AG04449 (cell line): Measurements from ENCODE around the gene RBM12.

Source experiments
- CTCF ChIA-PET: fragments of 350-600 bp; formaldehyde crosslinking; extraction: SDS; loops from one replicate; lab custom pipeline; 2021; ENCODE audit warnings: antibody characterized with exemption; lab: Yijun Ruan, JAX
- POLR2A ChIA-PET: fragments of 400-600, 350-600 bp; formaldehyde crosslinking; extraction: SDS; loops from one replicate; lab custom pipeline; 2020; ENCODE audit warnings: antibody characterized with exemption, inconsistent platforms; lab: Yijun Ruan, JAX
- DNase-seq: peaks from one replicate; pipeline ENCODE4 v3.0.0-alpha.2; 2010; ENCODE audit warnings: low read depth, low spot score
- H3K4me3 ChIP-seq: 2 replicates; pipeline ENCODE4 v1.5.1; 2011; ENCODE audit warnings: low read depth, mild to moderate bottlenecking, control low read depth, low read length
- TF ChIP-seq, protein P1 (sequence below): IDR thresholded peaks from one replicate; pipeline ENCODE4 v1.5.1; 2011; ENCODE audit warnings: mild to moderate bottlenecking, moderate library complexity, low read length, control low read depth, inconsistent platforms; ENCODE audit not compliant: insufficient read depth; ENCODE audit errors: missing control alignments

RBM12 gene

DNA sequence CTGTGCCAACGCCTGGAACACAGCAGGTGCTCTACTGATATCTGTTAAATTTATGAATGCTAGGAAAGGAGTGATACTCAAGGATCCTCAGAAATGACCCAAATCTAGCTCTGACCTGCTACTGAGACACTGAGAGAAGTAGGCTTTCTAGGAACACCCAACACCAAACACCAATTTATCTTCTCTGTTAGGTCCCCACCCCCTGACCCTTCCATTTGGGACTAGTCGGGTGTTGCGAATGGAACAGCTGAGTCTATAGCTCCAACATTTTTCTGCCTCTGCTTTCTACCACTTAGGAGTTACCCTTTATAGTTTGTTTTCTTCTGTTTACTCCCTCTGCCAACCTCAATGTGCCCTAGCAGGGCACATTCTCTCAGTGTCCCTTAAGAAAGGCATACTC lies 24.0 kb downstream of the RBM12 start:
- TF ChIP-seq, protein P1, sequence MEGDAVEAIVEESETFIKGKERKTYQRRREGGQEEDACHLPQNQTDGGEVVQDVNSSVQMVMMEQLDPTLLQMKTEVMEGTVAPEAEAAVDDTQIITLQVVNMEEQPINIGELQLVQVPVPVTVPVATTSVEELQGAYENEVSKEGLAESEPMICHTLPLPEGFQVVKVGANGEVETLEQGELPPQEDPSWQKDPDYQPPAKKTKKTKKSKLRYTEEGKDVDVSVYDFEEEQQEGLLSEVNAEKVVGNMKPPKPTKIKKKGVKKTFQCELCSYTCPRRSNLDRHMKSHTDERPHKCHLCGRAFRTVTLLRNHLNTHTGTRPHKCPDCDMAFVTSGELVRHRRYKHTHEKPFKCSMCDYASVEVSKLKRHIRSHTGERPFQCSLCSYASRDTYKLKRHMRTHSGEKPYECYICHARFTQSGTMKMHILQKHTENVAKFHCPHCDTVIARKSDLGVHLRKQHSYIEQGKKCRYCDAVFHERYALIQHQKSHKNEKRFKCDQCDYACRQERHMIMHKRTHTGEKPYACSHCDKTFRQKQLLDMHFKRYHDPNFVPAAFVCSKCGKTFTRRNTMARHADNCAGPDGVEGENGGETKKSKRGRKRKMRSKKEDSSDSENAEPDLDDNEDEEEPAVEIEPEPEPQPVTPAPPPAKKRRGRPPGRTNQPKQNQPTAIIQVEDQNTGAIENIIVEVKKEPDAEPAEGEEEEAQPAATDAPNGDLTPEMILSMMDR = no peak
- CTCF ChIA-PET = no interaction called here
- POLR2A ChIA-PET = no interaction called here

DNA sequence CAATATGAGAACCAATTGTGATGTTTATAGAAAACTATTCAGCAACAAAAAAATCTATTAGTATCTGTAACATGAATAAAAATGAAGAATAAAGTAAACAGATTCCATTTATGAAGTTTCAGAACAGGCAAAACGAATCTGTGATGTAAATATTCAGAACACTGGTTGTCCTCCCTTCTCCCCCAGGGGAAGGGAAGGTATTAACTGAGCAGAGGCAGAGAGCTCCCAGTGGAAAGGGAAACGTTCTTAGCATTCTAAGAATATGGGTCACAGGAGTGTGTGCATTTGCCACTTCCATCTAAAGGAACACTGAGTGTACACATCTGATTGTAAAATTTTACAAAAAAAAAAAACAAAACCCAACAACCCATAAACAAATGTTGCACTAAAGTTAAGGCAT lies 25.9 kb downstream of the RBM12 start:
- no peak overlapping the region for H3K4me3 ChIP-seq
- TF ChIP-seq, protein P1 = no peak
- DNase-seq = no peak
- CTCF ChIA-PET = interaction anchor here (1.0 kb wide), 1 partner anchor 19 kb away, joined by 3 read pairs; no protein-coding TSS in a partner anchor
- POLR2A ChIA-PET = interaction anchor here (1.5 kb wide), 1 partner anchor 9 kb away, joined by 4 read pairs; no protein-coding TSS in a partner anchor

More for the DNA sequence above, 24.0 kb downstream of the RBM12 start:
- no peak overlapping the region for H3K4me3 ChIP-seq
- no peak for DNase-seq

DNA sequence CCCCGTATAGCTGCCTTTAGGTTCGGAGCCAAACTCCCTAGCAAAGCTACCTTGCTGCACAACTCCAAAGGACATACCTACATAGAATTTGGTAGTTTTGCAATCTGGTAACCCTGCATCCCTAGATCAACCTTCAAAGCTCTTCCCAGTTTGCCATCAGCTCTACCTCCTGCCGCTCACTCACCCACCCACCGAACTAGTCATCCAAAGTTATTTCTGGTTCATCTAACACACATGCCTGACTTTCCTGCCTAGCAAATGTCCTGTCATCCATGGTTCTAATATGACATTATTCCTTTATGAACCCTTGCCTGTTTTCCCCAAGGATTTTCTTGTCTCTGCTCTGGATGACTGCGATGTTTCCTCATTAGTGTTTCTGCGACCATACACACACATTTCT lies 27.4 kb downstream of the RBM12 start:
- POLR2A ChIA-PET = interaction anchor here (1.3 kb wide), 1 partner anchor 18 kb away, joined by 3 read pairs; no protein-coding TSS in a partner anchor
- no peak overlapping the region for H3K4me3 ChIP-seq
- CTCF ChIA-PET = interaction anchor here (0.7 to 1.1 kb wide), 3 partner anchors 8 to 127 kb away, joined by 3 to 4 read pairs (median 3); no protein-coding TSS in a partner anchor
- no peak for DNase-seq
- TF ChIP-seq, protein P1 = no peak

DNA sequence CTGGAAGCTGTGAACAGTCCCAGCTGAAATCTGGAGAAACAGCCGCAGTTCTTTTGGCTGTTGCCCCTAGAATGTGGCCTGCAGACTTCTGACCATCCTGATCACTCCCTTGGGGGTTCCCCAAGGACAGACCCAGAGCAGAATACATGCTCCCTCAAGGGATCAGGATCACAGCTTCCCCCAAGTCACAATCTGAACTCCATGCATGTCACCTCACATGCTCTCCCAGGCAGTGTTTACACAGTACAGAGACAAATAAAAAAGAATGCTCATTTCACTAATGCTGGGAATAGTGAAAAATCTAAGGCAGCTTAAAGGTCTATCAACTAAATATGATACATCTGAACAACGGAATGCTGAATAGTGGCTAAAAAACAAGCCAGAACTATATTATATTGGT lies 28.6 kb downstream of the RBM12 start:
- POLR2A ChIA-PET = no interaction called here
- DNase-seq = no peak
- TF ChIP-seq, protein P1 = no peak
- CTCF ChIA-PET = interaction anchor here (0.8 to 2.6 kb wide), 3 partner anchors 9 to 16 kb away, joined by 3 to 11 read pairs (median 4); no protein-coding TSS in a partner anchor
- no peak overlapping the region for H3K4me3 ChIP-seq

DNA sequence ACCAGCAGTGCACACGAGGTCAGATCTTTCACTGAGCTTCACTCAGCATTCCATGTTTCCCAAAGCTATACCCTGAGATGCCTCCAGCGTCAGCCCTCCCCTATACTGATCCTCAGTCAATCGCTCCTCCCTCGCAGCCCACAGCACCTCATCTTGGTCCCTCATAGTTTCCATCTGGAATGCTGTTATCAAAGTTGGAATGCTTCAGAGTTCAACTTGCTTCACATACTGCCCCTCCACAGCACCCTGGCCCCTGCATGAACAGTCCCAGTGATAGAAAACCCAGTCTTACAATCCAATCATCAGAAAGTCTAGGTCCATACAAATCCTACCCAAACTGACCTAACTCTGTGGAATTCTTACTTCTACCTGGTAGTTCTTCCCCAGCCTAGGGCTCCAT lies 29.0 kb downstream of the RBM12 start:
- ChIA-PET CTCF (interaction anchor here (0.8 to 2.6 kb wide), 2 partner anchors 12 to 16 kb away, joined by 3 to 11 read pairs; no protein-coding TSS in a partner anchor), POLR2A (no interaction called here)
- no peak overlapping the region for H3K4me3 ChIP-seq
- no peak for DNase-seq
- TF ChIP-seq, protein P1 = no peak

GRCh38 chr20:35632539-35633115 lies 32.1 kb downstream of the RBM12 start:
- CTCF ChIA-PET = interaction anchor here (1.2 to 1.4 kb wide), 3 partner anchors 13 to 120 kb away, joined by 3 read pairs; no protein-coding TSS in a partner anchor
- H3K4me3 ChIP-seq = no peak overlapping the region
- TF ChIP-seq, protein P1 = no peak
- POLR2A ChIA-PET = no interaction called here
- DNase-seq = no peak
